ENCODE measurements around the gene FFAR3.

DNA sequence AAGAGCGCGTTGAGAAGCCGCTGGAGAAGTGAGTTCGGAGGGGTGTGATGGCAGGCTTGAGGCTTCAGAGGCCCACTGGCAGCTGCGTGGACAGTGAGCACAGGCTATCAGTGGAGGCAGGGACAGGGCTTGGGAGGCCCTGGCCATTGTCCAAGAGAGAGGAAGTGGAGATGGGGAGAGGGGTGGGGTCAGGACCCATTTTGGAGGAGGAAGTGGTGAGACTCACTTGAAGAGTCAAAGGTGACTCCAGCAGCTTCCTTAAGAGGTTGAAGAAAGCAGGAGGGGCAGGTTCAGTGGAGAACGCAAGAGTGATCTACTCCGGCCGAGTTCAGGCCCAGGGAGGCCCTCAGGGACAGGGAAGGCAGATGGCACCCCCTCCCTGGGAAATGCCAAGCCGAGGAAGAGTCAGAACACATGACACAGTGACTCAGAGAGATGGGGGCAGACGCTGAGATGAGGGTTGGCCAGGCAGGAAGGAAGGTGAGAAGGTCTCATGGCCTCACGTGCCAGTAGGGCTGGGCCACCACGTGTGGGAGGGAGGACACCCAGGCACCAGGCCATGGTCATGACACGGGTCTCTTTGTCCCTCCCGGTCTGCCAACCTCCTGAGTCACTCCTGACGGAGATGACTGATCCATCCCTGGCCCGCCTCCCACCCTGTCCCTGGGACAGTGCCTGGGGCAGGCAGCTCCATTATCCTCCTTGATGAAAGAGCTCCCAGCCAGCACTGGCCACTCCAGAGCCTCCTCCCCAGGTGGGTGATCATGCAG is 39.4 kb upstream of the FFAR3 start:
- TF ChIP-seq POLR2A (IDR thresholded peaks at IDR 0.05; ENCODE audit: low read depth, low read length) (no peak), POLR2AphosphoS5 (IDR thresholded peaks at IDR 0.05; ENCODE audit: low read depth, low read length) (no peak), TAF1 (IDR thresholded peaks at IDR 0.05; ENCODE audit: low read depth, low read length) (no peak), POU2F2 (IDR thresholded peaks at IDR 0.05; ENCODE audit: low read depth, low read length) (no peak), PAX5 (IDR thresholded peaks at IDR 0.05; ENCODE audit: insufficient read depth, low read length, severe bottlenecking) (no peak)
